WTC11 (cell line): ENCODE measurements around the gene TNC. TPM values are rescaled to one million over a fixed set of nuclear protein-coding genes. Genes with fewer than 3 reads are reported as not detected.

Experiments
- ATAC-seq: fragments of 200-7000 bp; cut with Tn5 transposase; 2 replicates; pipeline ENCODE4 v1.10.0; 2021; ENCODE audit warnings: mild to moderate bottlenecking, moderate library complexity
- CTCF ChIA-PET: fragments of 300-600 bp; sonication (Branson Sonifier 250); formaldehyde crosslinking; loops from one replicate; lab custom pipeline; 2021; ENCODE audit warnings: antibody characterized with exemption; lab: Charles Lee
- POLR2A ChIA-PET: fragments of 350-600 bp; sonication (Branson Sonifier 250); formaldehyde crosslinking; loops from one replicate; lab custom pipeline; 2021; ENCODE audit warnings: antibody characterized with exemption; lab: Charles Lee
- DNase-seq: peaks from one replicate; pipeline ENCODE4 v3.0.0; 2021; ENCODE audit warnings: low spot score
- H3K27ac Mint-ChIP-seq: 2 replicates; pipeline ENCODE4 v1.8.0; 2021; ENCODE audit warnings: mixed read lengths
- H3K27me3 Mint-ChIP-seq: 2 replicates; pipeline ENCODE4 v1.8.0; 2021; ENCODE audit warnings: low read depth, mild to moderate bottlenecking, moderate library complexity, mixed read lengths
- H3K36me3 Mint-ChIP-seq: 2 replicates; pipeline ENCODE4 v1.8.0; 2021; ENCODE audit warnings: mixed read lengths
- H3K4me1 Mint-ChIP-seq: 2 replicates; pipeline ENCODE4 v1.8.0; 2022; ENCODE audit warnings: mixed read lengths
- H3K4me3 Mint-ChIP-seq: 2 replicates; pipeline ENCODE4 v1.8.0; 2021; ENCODE audit warnings: mild to moderate bottlenecking, moderate library complexity, mixed read lengths
- H3K9me3 Mint-ChIP-seq: 2 replicates; pipeline ENCODE4 v1.8.0; 2021; ENCODE audit warnings: mixed read lengths
- ATF1 ChIP-seq: sonication (generic); formaldehyde crosslinking; IDR thresholded peaks from 2 replicates; pipeline ENCODE4 v1.8.1; 2023; ENCODE audit warnings: mild to moderate bottlenecking, moderate library complexity, missing genetic modification reagents
- ELF4 ChIP-seq: sonication (generic); formaldehyde crosslinking; IDR thresholded peaks from 2 replicates; pipeline ENCODE4 v1.8.1; 2022; ENCODE audit warnings: low read depth, mild to moderate bottlenecking, moderate library complexity, missing genetic modification reagents
- FOXP1 ChIP-seq: sonication (generic); formaldehyde crosslinking; IDR thresholded peaks from 2 replicates; pipeline ENCODE4 v1.8.0; 2022; ENCODE audit warnings: missing genetic modification reagents, mild to moderate bottlenecking, moderate library complexity, borderline replicate concordance
- HMGA2 ChIP-seq: fragments of 250-450 bp; sonication (Bioruptor Pico); IDR thresholded peaks from 2 replicates; pipeline ENCODE4 v1.4.0; 2021; ENCODE audit warnings: mild to moderate bottlenecking, moderate library complexity
- NFYB ChIP-seq: sonication (generic); formaldehyde crosslinking; conservative IDR thresholded peaks from 2 replicates; pipeline ENCODE4 v1.8.0; 2022; ENCODE audit warnings: low read depth, missing genetic modification reagents
- RORB ChIP-seq: fragments of 250-450 bp; sonication (Bioruptor Pico); IDR thresholded peaks from 2 replicates; pipeline ENCODE4 v1.9.0; 2021; ENCODE audit warnings: mild to moderate bottlenecking
- TCF7 ChIP-seq: sonication (generic); formaldehyde crosslinking; IDR thresholded peaks from 2 replicates; pipeline ENCODE4 v1.8.0; 2022; ENCODE audit warnings: mild to moderate bottlenecking, low read depth, missing genetic modification reagents, moderate library complexity
- ZBTB21 ChIP-seq: sonication (generic); formaldehyde crosslinking; IDR thresholded peaks from 2 replicates; pipeline ENCODE4 v1.8.1; 2023; ENCODE audit warnings: mild to moderate bottlenecking, missing genetic modification reagents, borderline replicate concordance
- ZNF263 ChIP-seq: sonication (generic); formaldehyde crosslinking; IDR thresholded peaks from 2 replicates; pipeline ENCODE4 v1.8.1; 2022; ENCODE audit warnings: low read depth, mild to moderate bottlenecking, moderate library complexity, missing genetic modification reagents
- total RNA-seq: library from RNA; stranded (reverse); gene quantifications from 3 replicates; pipeline ENCODE4 v1.2.3, GENCODE V29; 2021
- TF ChIP-seq, protein P1 (sequence below): sonication (generic); formaldehyde crosslinking; IDR thresholded peaks from 2 replicates; pipeline ENCODE4 v1.8.1; 2023; ENCODE audit warnings: mild to moderate bottlenecking, missing genetic modification reagents, moderate library complexity
- TF ChIP-seq, protein P2 (sequence below): fragments of 250-450 bp; sonication (Bioruptor Pico); IDR thresholded peaks from 2 replicates; pipeline ENCODE4 v1.9.0; 2021; ENCODE audit warnings: moderate library complexity, mild to moderate bottlenecking, inconsistent platforms, borderline replicate concordance
- TF ChIP-seq, protein P3 (sequence below): sonication (generic); formaldehyde crosslinking; IDR thresholded peaks from 2 replicates; pipeline ENCODE4 v1.8.0; 2022; ENCODE audit warnings: mild to moderate bottlenecking, missing genetic modification reagents
- TF ChIP-seq, protein P4 (sequence below): fragments of 250-450 bp; sonication (Bioruptor Pico); IDR thresholded peaks from 2 replicates; pipeline ENCODE4 v1.9.0; 2021; ENCODE audit warnings: mild to moderate bottlenecking, borderline replicate concordance
- TF ChIP-seq, protein P5 (sequence below): sonication (generic); formaldehyde crosslinking; IDR thresholded peaks from 2 replicates; pipeline ENCODE4 v1.8.1; 2022; ENCODE audit warnings: mild to moderate bottlenecking, moderate library complexity, missing genetic modification reagents
- TF ChIP-seq, protein P6 (sequence below): fragments of 250-450 bp; sonication (Bioruptor Pico); IDR thresholded peaks from 2 replicates; pipeline ENCODE4 v1.9.0; 2021; ENCODE audit warnings: mild to moderate bottlenecking
- TF ChIP-seq, protein P7 (sequence below): fragments of 200-600 bp; IDR thresholded peaks from 2 replicates; pipeline ENCODE4 v1.8.0; 2022; ENCODE audit warnings: antibody characterized with exemption
- TF ChIP-seq, protein P8 (sequence below): sonication (generic); formaldehyde crosslinking; IDR thresholded peaks from 2 replicates; pipeline ENCODE4 v1.8.0; 2023; ENCODE audit warnings: missing genetic modification reagents, mild to moderate bottlenecking, borderline replicate concordance
- TF ChIP-seq, protein P9 (sequence below): sonication (generic); formaldehyde crosslinking; IDR thresholded peaks from 2 replicates; pipeline ENCODE4 v1.8.1; 2022; ENCODE audit warnings: mild to moderate bottlenecking, missing genetic modification reagents, moderate library complexity, borderline replicate concordance

The TNC gene
- total RNA-seq, 1 experiment from 2014 or later, result 4.5 TPM

DNA sequence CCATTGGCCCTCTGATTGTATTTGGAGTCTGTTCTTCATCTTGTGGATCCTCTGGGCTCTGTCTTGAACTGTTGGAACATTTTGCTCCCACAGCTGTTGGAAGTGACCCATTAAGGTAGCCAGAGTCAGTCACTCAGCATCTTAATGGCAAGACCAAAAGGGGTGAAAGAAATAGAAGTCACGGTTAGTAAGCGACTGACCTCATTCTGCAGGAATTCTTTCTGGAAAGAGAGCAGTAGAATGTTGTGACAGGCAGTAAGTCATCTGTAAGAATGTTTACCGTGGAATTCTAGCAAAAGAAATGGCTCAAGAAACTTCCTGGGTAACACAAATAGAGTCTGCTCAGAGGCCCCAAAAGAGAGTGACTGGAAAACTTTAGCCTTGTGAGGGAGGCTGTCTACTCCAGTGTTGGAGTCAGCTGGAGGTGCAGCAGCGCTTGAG, 28.6 kb upstream of the TNC start:
- ChIA-PET CTCF (no interaction called here), POLR2A (no interaction called here)
- Mint-ChIP-seq H3K9me3 (no peaks in the 10 kb centered on the region), H3K36me3 (no peaks in the 10 kb centered on the region), H3K4me1 (peaks cover 9% of the 10 kb centered on the region), H3K4me3 (no peak overlapping the region), H3K27ac (no peak overlapping the region), H3K27me3 (peaks cover 15% of the 10 kb centered on the region)
- no peak for TF ChIP-seq ELF4
- TF ChIP-seq, protein P1, sequence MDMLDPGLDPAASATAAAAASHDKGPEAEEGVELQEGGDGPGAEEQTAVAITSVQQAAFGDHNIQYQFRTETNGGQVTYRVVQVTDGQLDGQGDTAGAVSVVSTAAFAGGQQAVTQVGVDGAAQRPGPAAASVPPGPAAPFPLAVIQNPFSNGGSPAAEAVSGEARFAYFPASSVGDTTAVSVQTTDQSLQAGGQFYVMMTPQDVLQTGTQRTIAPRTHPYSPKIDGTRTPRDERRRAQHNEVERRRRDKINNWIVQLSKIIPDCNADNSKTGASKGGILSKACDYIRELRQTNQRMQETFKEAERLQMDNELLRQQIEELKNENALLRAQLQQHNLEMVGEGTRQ (CRISPR knock-in tag), result no peak
- no peak for TF ChIP-seq FOXP1 (CRISPR knock-in tag)
- no peak for TF ChIP-seq ZBTB21 (CRISPR knock-in tag)
- TF ChIP-seq RORB, result no peak
- TF ChIP-seq, protein P2, sequence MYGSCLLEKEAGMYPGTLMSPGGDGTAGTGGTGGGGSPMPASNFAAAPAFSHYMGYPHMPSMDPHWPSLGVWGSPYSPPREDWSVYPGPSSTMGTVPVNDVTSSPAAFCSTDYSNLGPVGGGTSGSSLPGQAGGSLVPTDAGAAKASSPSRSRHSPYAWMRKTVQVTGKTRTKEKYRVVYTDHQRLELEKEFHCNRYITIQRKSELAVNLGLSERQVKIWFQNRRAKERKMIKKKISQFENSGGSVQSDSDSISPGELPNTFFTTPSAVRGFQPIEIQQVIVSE, result no peak
- TF ChIP-seq TCF7 (CRISPR knock-in tag), result no peak
- TF ChIP-seq, protein P3, sequence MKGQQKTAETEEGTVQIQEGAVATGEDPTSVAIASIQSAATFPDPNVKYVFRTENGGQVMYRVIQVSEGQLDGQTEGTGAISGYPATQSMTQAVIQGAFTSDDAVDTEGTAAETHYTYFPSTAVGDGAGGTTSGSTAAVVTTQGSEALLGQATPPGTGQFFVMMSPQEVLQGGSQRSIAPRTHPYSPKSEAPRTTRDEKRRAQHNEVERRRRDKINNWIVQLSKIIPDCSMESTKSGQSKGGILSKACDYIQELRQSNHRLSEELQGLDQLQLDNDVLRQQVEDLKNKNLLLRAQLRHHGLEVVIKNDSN (CRISPR knock-in tag), result no peak
- no peak for TF ChIP-seq NFYB (CRISPR knock-in tag)
- TF ChIP-seq HMGA2 (CRISPR knock-in tag), result no peak
- TF ChIP-seq ATF1, result no peak
- TF ChIP-seq, protein P4, sequence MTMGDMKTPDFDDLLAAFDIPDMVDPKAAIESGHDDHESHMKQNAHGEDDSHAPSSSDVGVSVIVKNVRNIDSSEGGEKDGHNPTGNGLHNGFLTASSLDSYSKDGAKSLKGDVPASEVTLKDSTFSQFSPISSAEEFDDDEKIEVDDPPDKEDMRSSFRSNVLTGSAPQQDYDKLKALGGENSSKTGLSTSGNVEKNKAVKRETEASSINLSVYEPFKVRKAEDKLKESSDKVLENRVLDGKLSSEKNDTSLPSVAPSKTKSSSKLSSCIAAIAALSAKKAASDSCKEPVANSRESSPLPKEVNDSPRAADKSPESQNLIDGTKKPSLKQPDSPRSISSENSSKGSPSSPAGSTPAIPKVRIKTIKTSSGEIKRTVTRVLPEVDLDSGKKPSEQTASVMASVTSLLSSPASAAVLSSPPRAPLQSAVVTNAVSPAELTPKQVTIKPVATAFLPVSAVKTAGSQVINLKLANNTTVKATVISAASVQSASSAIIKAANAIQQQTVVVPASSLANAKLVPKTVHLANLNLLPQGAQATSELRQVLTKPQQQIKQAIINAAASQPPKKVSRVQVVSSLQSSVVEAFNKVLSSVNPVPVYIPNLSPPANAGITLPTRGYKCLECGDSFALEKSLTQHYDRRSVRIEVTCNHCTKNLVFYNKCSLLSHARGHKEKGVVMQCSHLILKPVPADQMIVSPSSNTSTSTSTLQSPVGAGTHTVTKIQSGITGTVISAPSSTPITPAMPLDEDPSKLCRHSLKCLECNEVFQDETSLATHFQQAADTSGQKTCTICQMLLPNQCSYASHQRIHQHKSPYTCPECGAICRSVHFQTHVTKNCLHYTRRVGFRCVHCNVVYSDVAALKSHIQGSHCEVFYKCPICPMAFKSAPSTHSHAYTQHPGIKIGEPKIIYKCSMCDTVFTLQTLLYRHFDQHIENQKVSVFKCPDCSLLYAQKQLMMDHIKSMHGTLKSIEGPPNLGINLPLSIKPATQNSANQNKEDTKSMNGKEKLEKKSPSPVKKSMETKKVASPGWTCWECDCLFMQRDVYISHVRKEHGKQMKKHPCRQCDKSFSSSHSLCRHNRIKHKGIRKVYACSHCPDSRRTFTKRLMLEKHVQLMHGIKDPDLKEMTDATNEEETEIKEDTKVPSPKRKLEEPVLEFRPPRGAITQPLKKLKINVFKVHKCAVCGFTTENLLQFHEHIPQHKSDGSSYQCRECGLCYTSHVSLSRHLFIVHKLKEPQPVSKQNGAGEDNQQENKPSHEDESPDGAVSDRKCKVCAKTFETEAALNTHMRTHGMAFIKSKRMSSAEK, result no peak
- TF ChIP-seq, protein P5, sequence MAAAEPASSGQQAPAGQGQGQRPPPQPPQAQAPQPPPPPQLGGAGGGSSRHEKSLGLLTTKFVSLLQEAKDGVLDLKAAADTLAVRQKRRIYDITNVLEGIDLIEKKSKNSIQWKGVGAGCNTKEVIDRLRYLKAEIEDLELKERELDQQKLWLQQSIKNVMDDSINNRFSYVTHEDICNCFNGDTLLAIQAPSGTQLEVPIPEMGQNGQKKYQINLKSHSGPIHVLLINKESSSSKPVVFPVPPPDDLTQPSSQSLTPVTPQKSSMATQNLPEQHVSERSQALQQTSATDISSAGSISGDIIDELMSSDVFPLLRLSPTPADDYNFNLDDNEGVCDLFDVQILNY (CRISPR knock-in tag), result no peak
- TF ChIP-seq, protein P6, sequence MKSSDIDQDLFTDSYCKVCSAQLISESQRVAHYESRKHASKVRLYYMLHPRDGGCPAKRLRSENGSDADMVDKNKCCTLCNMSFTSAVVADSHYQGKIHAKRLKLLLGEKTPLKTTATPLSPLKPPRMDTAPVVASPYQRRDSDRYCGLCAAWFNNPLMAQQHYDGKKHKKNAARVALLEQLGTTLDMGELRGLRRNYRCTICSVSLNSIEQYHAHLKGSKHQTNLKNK (CRISPR knock-in tag), result no peak
- TF ChIP-seq, protein P7, sequence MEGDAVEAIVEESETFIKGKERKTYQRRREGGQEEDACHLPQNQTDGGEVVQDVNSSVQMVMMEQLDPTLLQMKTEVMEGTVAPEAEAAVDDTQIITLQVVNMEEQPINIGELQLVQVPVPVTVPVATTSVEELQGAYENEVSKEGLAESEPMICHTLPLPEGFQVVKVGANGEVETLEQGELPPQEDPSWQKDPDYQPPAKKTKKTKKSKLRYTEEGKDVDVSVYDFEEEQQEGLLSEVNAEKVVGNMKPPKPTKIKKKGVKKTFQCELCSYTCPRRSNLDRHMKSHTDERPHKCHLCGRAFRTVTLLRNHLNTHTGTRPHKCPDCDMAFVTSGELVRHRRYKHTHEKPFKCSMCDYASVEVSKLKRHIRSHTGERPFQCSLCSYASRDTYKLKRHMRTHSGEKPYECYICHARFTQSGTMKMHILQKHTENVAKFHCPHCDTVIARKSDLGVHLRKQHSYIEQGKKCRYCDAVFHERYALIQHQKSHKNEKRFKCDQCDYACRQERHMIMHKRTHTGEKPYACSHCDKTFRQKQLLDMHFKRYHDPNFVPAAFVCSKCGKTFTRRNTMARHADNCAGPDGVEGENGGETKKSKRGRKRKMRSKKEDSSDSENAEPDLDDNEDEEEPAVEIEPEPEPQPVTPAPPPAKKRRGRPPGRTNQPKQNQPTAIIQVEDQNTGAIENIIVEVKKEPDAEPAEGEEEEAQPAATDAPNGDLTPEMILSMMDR, result no peak
- no peak; the same call in none of the 2 replicates for ATAC-seq
- DNase-seq, result no peak

DNA sequence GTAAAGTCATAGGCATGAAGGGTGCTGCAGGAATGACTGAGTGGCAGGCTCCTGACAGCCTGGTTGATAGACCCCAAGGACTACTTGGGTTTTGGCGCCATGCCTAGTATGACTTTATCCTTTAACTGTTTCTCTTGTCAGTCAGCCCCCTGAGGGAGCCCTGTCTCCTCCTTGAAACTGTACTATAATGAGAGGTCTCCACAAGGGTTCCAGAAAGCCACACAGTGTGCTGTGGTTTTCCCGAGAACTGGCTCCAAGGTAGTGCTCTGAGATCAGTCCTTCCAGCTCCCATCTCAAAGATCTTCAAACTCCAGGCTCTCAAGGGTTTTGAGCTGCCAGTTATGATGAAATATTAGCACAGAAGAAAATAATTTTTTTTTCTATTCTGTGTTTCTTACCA, 26.7 kb upstream of the TNC start:
- Mint-ChIP-seq H3K27ac (no peak overlapping the region), H3K4me3 (no peak overlapping the region), H3K36me3 (no peaks in the 10 kb centered on the region), H3K27me3 (peaks cover 15% of the 10 kb centered on the region), H3K9me3 (no peaks in the 10 kb centered on the region), H3K4me1 (peaks cover 9% of the 10 kb centered on the region)
- CTCF ChIA-PET, result no interaction called here
- POLR2A ChIA-PET, result no interaction called here
- DNase-seq (no peak), ATAC-seq (no peak)
- no peak for TF ChIP-seq ZNF263 (CRISPR knock-in tag)
- TF ChIP-seq, protein P8, sequence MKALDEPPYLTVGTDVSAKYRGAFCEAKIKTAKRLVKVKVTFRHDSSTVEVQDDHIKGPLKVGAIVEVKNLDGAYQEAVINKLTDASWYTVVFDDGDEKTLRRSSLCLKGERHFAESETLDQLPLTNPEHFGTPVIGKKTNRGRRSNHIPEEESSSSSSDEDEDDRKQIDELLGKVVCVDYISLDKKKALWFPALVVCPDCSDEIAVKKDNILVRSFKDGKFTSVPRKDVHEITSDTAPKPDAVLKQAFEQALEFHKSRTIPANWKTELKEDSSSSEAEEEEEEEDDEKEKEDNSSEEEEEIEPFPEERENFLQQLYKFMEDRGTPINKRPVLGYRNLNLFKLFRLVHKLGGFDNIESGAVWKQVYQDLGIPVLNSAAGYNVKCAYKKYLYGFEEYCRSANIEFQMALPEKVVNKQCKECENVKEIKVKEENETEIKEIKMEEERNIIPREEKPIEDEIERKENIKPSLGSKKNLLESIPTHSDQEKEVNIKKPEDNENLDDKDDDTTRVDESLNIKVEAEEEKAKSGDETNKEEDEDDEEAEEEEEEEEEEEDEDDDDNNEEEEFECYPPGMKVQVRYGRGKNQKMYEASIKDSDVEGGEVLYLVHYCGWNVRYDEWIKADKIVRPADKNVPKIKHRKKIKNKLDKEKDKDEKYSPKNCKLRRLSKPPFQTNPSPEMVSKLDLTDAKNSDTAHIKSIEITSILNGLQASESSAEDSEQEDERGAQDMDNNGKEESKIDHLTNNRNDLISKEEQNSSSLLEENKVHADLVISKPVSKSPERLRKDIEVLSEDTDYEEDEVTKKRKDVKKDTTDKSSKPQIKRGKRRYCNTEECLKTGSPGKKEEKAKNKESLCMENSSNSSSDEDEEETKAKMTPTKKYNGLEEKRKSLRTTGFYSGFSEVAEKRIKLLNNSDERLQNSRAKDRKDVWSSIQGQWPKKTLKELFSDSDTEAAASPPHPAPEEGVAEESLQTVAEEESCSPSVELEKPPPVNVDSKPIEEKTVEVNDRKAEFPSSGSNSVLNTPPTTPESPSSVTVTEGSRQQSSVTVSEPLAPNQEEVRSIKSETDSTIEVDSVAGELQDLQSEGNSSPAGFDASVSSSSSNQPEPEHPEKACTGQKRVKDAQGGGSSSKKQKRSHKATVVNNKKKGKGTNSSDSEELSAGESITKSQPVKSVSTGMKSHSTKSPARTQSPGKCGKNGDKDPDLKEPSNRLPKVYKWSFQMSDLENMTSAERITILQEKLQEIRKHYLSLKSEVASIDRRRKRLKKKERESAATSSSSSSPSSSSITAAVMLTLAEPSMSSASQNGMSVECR (CRISPR knock-in tag), result no peak
- TF ChIP-seq, protein P5 (CRISPR knock-in tag), result no peak
- TF ChIP-seq, protein P9, sequence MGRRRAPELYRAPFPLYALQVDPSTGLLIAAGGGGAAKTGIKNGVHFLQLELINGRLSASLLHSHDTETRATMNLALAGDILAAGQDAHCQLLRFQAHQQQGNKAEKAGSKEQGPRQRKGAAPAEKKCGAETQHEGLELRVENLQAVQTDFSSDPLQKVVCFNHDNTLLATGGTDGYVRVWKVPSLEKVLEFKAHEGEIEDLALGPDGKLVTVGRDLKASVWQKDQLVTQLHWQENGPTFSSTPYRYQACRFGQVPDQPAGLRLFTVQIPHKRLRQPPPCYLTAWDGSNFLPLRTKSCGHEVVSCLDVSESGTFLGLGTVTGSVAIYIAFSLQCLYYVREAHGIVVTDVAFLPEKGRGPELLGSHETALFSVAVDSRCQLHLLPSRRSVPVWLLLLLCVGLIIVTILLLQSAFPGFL, result no peak
